ENCODE results near the gene CD2. TPM values are rescaled to one million over a fixed set of nuclear protein-coding genes. Genes with fewer than 3 reads are reported as not detected.

The CD2 gene
- polyA plus RNA-seq, 3 donors = 0.89 to 3.6 (median 2.1) TPM

DNA sequence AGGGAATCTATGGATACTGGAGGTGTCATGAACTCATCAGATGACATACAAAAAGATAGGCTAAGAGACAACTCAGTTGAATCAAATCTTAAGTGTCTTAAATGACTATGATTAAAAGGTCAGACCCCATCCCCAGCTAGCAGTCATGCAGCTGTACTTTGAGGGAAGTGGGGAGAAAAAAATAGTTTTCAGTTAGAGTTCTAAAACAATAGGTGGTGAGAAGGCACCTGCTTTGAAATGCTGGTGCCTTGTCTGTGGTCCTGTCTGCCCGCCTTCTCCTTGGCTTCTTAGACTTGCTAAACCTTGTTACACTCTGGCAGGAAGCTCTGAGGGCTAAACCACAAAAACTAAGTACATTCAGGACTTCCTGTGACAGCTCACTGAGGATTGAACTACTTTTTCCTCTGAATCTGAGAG is 15.3 kb downstream of the CD2 start:
- peaks cover 51% of the 10 kb centered on the region for H3K4me1 Mint-ChIP-seq
- peak overlapping the region in 1 of 3 experiments; percentile 40 for H3K4me3 ChIP-seq (replicated peaks in 1 of 3; ENCODE audit: low read depth in 2 of 3, low read length in 3 of 3)
- 0% methylated on average over 1 of the region's 1 CpG for WGBS (ENCODE audit: insufficient coverage)

GRCh38 chr1:116769994-116770393 is 15.8 kb downstream of the CD2 start:
- H3K27me3 Mint-ChIP-seq (ENCODE audit: low read depth in 3 of 3) = peaks cover 1 to 4% (median 2%) of the 10 kb centered on the region in 3 donors
- 0% methylated on average over 1 of the region's 9 CpGs for WGBS (ENCODE audit: insufficient coverage)
- Histone ChIP-seq H3K4me2 (replicated peaks; ENCODE audit: extremely low read depth, low read length, poor library complexity, severe bottlenecking) (peak overlapping the region; percentile 51), H3K4me1 (ENCODE audit: control insufficient read depth in 1 of 2, insufficient read depth in 2 of 2, low read length in 2 of 2) (peaks cover 36 to 42% of the 10 kb centered on the region in 2 donors), H3K27me3 (ENCODE audit: control insufficient read depth in 2 of 2, insufficient read depth in 2 of 2, low read length in 2 of 2) (no peaks in the 10 kb centered on the region), H3K36me3 (replicated peaks in 1 of 2; ENCODE audit: control insufficient read depth in 1 of 2, insufficient read depth in 2 of 2, low read length in 2 of 2) (no peaks in the 10 kb centered on the region), H3K9ac (ENCODE audit: insufficient read depth, low read length, poor library complexity, severe bottlenecking) (no peak overlapping the region), H2AFZ (ENCODE audit: insufficient read depth, low read depth, low read length, poor library complexity, severe bottlenecking) (no peak overlapping the region), H3K9me3 (replicated peaks in 1 of 2; ENCODE audit: control insufficient read depth in 1 of 2, insufficient read depth in 1 of 2, low read length in 2 of 2) (peaks cover 0 to 6% of the 10 kb centered on the region in 2 donors), H3K27ac (ENCODE audit: low read depth in 1 of 2, low read length in 2 of 2) (peak overlapping the region in 1 of 2 donors; percentile 35), H4K20me1 (ENCODE audit: insufficient read depth, low read length) (no peaks in the 10 kb centered on the region), H3K79me2 (ENCODE audit: insufficient read depth, low read length) (no peaks in the 10 kb centered on the region), H3K4me3 (replicated peaks in 1 of 3; ENCODE audit: low read depth in 2 of 3, low read length in 3 of 3) (peak overlapping the region in 1 of 3 experiments; percentile 40)
- no peak for DNase-seq
- peaks cover 51% of the 10 kb centered on the region for H3K4me1 Mint-ChIP-seq
- peaks cover 4 to 18% (median 13%) of the 10 kb centered on the region in 7 donors for H3K9me3 Mint-ChIP-seq
- no peak for TF ChIP-seq CTCF (IDR thresholded peaks at IDR 0.05)
- intact Hi-C loops (cut with micrococcal nuclease) = loop anchor here in 1 of 2 donors (10.0 kb wide), 1 partner anchor 45 kb away; no protein-coding TSS in a partner anchor
- H3K36me3 Mint-ChIP-seq = peaks cover 5 to 14% of the 10 kb centered on the region in 2 donors
- H3K4me3 Mint-ChIP-seq = peak overlapping the region in 1 of 2 donors; percentile 78
- no peak overlapping the region for H3K27ac Mint-ChIP-seq

More for the DNA sequence above, 15.3 kb downstream of the CD2 start:
- no peak for TF ChIP-seq CTCF (IDR thresholded peaks at IDR 0.05)
- H3K4me3 Mint-ChIP-seq = peak overlapping the region in 1 of 2 donors; percentile 78
- Histone ChIP-seq H3K79me2 (ENCODE audit: insufficient read depth, low read length) (no peaks in the 10 kb centered on the region), H4K20me1 (ENCODE audit: insufficient read depth, low read length) (no peaks in the 10 kb centered on the region), H3K4me1 (ENCODE audit: control insufficient read depth in 1 of 2, insufficient read depth in 2 of 2, low read length in 2 of 2) (peaks cover 36 to 42% of the 10 kb centered on the region in 2 donors), H3K27me3 (ENCODE audit: control insufficient read depth in 2 of 2, insufficient read depth in 2 of 2, low read length in 2 of 2) (no peaks in the 10 kb centered on the region), H3K4me2 (replicated peaks; ENCODE audit: extremely low read depth, low read length, poor library complexity, severe bottlenecking) (peak overlapping the region; percentile 51), H3K9ac (ENCODE audit: insufficient read depth, low read length, poor library complexity, severe bottlenecking) (no peak overlapping the region), H3K9me3 (replicated peaks in 1 of 2; ENCODE audit: control insufficient read depth in 1 of 2, insufficient read depth in 1 of 2, low read length in 2 of 2) (peaks cover 0 to 3% of the 10 kb centered on the region in 2 donors), H2AFZ (ENCODE audit: insufficient read depth, low read depth, low read length, poor library complexity, severe bottlenecking) (no peak overlapping the region), H3K36me3 (replicated peaks in 1 of 2; ENCODE audit: control insufficient read depth in 1 of 2, insufficient read depth in 2 of 2, low read length in 2 of 2) (no peaks in the 10 kb centered on the region), H3K27ac (ENCODE audit: low read depth in 1 of 2, low read length in 2 of 2) (peak overlapping the region in 1 of 2 donors; percentile 35)
- H3K9me3 Mint-ChIP-seq = peaks cover 4 to 15% (median 12%) of the 10 kb centered on the region in 7 donors
- peaks cover 1 to 4% (median 2%) of the 10 kb centered on the region in 3 donors for H3K27me3 Mint-ChIP-seq (ENCODE audit: low read depth in 3 of 3)
- intact Hi-C loops (cut with micrococcal nuclease) = loop anchor here in 1 of 2 donors (10.0 kb wide), 1 partner anchor 45 kb away; no protein-coding TSS in a partner anchor
- H3K36me3 Mint-ChIP-seq = peaks cover 6 to 14% of the 10 kb centered on the region in 2 donors
- H3K27ac Mint-ChIP-seq = peak overlapping the region in 2 of 7 donors; percentile 23 to 25
- DNase-seq = peak; percentile 22 to 36 (median 24)
